GM13977 (cell line): ENCODE data around the gene TIMM50.

ENCODE experiments used
- DNase-seq: peaks from one replicate; pipeline ENCODE4 v3.0.0; 2012; ENCODE audit warnings: low spot score
- CTCF ChIP-seq: IDR thresholded peaks from 2 replicates; pipeline ENCODE4 v1.5.1; 2012; ENCODE audit warnings: mild to moderate bottlenecking, control low read depth; ENCODE audit not compliant: insufficient read depth; ENCODE audit errors: extremely low read depth, missing control alignments
- in situ Hi-C: fragments of 300-500 bp; cut with MboI; formaldehyde crosslinking; loops from one replicate; pipeline ENCODE4 v1.12.0; 2022; ENCODE audit warnings: low sequenced_read_pairs, low pct_unique_long_range_greater_than_20kb, mixed read lengths, inconsistent platforms; ENCODE audit not compliant: unreplicated experiment

TIMM50 gene

GRCh38 chr19:39480337-39481228 is at the start of gene TIMM50:
Gene TIMM50 (plus strand): TSS chr19:39480838. CDS start chr19:39480854, 16 bp downstream.
- in situ Hi-C loops: no loop called here
- DNase-seq: peak; percentile 94
- TF ChIP-seq CTCF: no peak

- DNase-seq: no peak
- in situ Hi-C loops: loop anchor here (10.0 kb wide), 1 partner anchor 102 kb away; the partner anchor contains the start of gene EID2B
- no peak for TF ChIP-seq CTCF
These were observed 48.0 kb upstream of the TIMM50 start for GRCh38 chr19:39432677-39433025.

- in situ Hi-C loops: loop anchor here (10.0 kb wide), 1 partner anchor 101 kb away; the partner anchor contains the start of gene EID2B
- TF ChIP-seq CTCF: no peak
- DNase-seq: no peak
These were observed 47.1 kb upstream of the TIMM50 start for GRCh38 chr19:39433480-39434079.

GRCh38 chr19:39434123-39435076 is 46.2 kb upstream of the TIMM50 start:
- DNase-seq: no peak
- in situ Hi-C loops: loop anchor here (10.0 kb wide), 1 partner anchor 100 kb away; the partner anchor contains the start of gene EID2B
- no peak for TF ChIP-seq CTCF

- in situ Hi-C loops: loop anchor here (10.0 kb wide), 1 partner anchor 99 kb away; the partner anchor contains the start of gene EID2B
- peak; percentile 95 for DNase-seq
- no peak for TF ChIP-seq CTCF
These were observed 44.9 kb upstream of the TIMM50 start, which contains the start of gene RPS16 for GRCh38 chr19:39435499-39436349. Gene RPS16 (minus strand): TSS chr19:39435949. CDS start chr19:39435895, 54 bp downstream.
